ENCODE measurements around the gene CCNQ.

The CCNQ gene

GRCh38 chrX:153562546-153562945 lies 36.4 kb downstream of the CCNQ start:
- Histone ChIP-seq H3K27me3 (ENCODE audit: control insufficient read depth, insufficient read depth, low read length) (no peaks in the 10 kb centered on the region), H3K4me3 (ENCODE audit: low read length) (no peak overlapping the region), H3K36me3 (ENCODE audit: control insufficient read depth, insufficient read depth, low read length) (no peaks in the 10 kb centered on the region), H3K9ac (ENCODE audit: low read length) (no peak overlapping the region), H3K4me1 (ENCODE audit: control insufficient read depth, insufficient read depth, low read length) (no peaks in the 10 kb centered on the region), H3K27ac (ENCODE audit: low read depth, low read length) (no peak overlapping the region)

- H3K27me3 ChIP-seq (ENCODE audit: control insufficient read depth, insufficient read depth, low read length), result no peaks in the 10 kb centered on the region
- H3K4me1 ChIP-seq (ENCODE audit: control insufficient read depth, insufficient read depth, low read length), result no peaks in the 10 kb centered on the region
- H3K9ac ChIP-seq (ENCODE audit: low read length), result no peak overlapping the region
- H3K27ac ChIP-seq (ENCODE audit: low read depth, low read length), result no peak overlapping the region
- H3K36me3 ChIP-seq (ENCODE audit: control insufficient read depth, insufficient read depth, low read length), result no peaks in the 10 kb centered on the region
- H3K4me3 ChIP-seq (ENCODE audit: low read length), result no peak overlapping the region
Measured at GRCh38 chrX:153561337-153561736, 37.6 kb downstream of the CCNQ start.

- Histone ChIP-seq H3K4me1 (ENCODE audit: control insufficient read depth, insufficient read depth, low read length) (no peaks in the 10 kb centered on the region), H3K36me3 (ENCODE audit: control insufficient read depth, insufficient read depth, low read length) (no peaks in the 10 kb centered on the region), H3K4me3 (ENCODE audit: low read length) (no peak overlapping the region), H3K9ac (ENCODE audit: low read length) (no peak overlapping the region), H3K27me3 (ENCODE audit: control insufficient read depth, insufficient read depth, low read length) (no peaks in the 10 kb centered on the region), H3K27ac (ENCODE audit: low read depth, low read length) (no peak overlapping the region)
Measured at GRCh38 chrX:153560466-153560865, 38.5 kb downstream of the CCNQ start.

- no peaks in the 10 kb centered on the region for H3K36me3 ChIP-seq (ENCODE audit: control insufficient read depth, insufficient read depth, low read length)
- H3K4me3 ChIP-seq (ENCODE audit: low read length), result no peak overlapping the region
- no peaks in the 10 kb centered on the region for H3K27me3 ChIP-seq (ENCODE audit: control insufficient read depth, insufficient read depth, low read length)
- no peaks in the 10 kb centered on the region for H3K4me1 ChIP-seq (ENCODE audit: control insufficient read depth, insufficient read depth, low read length)
- no peak overlapping the region for H3K27ac ChIP-seq (ENCODE audit: low read depth, low read length)
- no peak overlapping the region for H3K9ac ChIP-seq (ENCODE audit: low read length)
Measured at GRCh38 chrX:153560000-153560399, 38.9 kb downstream of the CCNQ start.

- Histone ChIP-seq H3K9ac (ENCODE audit: low read length) (no peak overlapping the region), H3K27me3 (ENCODE audit: control insufficient read depth, insufficient read depth, low read length) (no peaks in the 10 kb centered on the region), H3K4me1 (ENCODE audit: control insufficient read depth, insufficient read depth, low read length) (no peaks in the 10 kb centered on the region), H3K4me3 (ENCODE audit: low read length) (no peak overlapping the region), H3K27ac (ENCODE audit: low read depth, low read length) (no peak overlapping the region), H3K36me3 (ENCODE audit: control insufficient read depth, insufficient read depth, low read length) (no peaks in the 10 kb centered on the region)
Measured at GRCh38 chrX:153557618-153558355, 41.2 kb downstream of the CCNQ start.

DNA sequence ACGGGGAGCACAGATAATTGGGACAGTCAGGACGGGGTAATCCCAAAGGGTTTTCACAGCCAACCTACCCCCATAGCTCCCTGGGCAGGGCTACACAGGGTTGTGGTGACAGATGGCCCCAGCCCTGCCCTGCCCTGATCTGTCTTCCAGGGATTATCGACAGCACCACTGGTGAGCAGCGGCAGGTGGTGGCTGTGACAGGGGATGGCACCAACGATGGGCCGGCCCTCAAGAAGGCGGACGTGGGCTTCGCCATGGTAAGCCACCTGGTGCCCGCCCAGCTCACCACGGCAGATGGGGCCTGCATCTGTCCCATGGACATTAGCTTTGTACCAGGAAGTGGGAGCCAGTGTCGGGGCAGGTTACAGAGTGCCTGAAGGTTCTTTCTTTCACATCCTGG lies 42.2 kb downstream of the CCNQ start:
- Histone ChIP-seq H3K9ac (ENCODE audit: low read length) (no peak overlapping the region), H3K27me3 (ENCODE audit: control insufficient read depth, insufficient read depth, low read length) (no peaks in the 10 kb centered on the region)

DNA sequence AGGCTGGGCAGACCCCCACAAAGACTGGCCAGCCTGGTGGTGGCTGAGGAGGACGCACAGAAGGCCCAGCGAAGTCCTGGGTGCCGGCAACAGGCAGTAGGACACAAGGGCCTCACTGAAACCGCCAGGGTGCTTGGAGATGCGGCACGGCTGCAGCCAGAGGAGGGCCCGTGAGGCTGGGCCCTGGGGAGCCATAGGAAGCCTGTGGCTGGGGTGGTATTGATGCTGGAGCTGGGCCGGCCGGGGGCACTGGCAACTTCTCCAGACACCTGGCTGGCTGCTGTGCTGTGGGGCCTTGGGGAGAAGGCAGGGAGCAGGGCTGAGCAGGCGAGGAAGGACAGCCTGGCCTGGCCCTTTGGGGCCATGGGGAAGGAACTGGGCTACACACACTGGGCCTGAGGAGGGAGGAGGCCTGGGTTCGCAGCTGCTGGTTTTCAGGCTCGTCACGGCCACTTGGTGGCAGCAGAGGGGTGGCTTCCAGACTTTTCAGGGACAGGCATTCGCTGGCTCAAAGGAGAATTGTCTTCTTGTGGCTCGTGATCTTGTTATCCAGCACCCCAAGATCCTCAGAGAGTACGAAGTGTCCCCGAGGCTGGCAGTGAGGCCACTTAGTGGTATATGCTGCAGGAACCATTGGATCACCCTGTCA lies 44.3 kb downstream of the CCNQ start:
- no peaks in the 10 kb centered on the region for H3K27me3 ChIP-seq (ENCODE audit: control insufficient read depth, insufficient read depth, low read length)
- no peaks in the 10 kb centered on the region for H3K4me1 ChIP-seq (ENCODE audit: control insufficient read depth, insufficient read depth, low read length)
- H3K9ac ChIP-seq (ENCODE audit: low read length), result no peak overlapping the region
- no peak overlapping the region for H3K4me3 ChIP-seq (ENCODE audit: low read length)
- no peaks in the 10 kb centered on the region for H3K36me3 ChIP-seq (ENCODE audit: control insufficient read depth, insufficient read depth, low read length)
- no peak overlapping the region for H3K27ac ChIP-seq (ENCODE audit: low read depth, low read length)

More for the DNA sequence above, 42.2 kb downstream of the CCNQ start:
- H3K36me3 ChIP-seq (ENCODE audit: control insufficient read depth, insufficient read depth, low read length), result no peaks in the 10 kb centered on the region
- H3K4me3 ChIP-seq (ENCODE audit: low read length), result no peak overlapping the region
- H3K4me1 ChIP-seq (ENCODE audit: control insufficient read depth, insufficient read depth, low read length), result no peaks in the 10 kb centered on the region
- no peak overlapping the region for H3K27ac ChIP-seq (ENCODE audit: low read depth, low read length)

DNA sequence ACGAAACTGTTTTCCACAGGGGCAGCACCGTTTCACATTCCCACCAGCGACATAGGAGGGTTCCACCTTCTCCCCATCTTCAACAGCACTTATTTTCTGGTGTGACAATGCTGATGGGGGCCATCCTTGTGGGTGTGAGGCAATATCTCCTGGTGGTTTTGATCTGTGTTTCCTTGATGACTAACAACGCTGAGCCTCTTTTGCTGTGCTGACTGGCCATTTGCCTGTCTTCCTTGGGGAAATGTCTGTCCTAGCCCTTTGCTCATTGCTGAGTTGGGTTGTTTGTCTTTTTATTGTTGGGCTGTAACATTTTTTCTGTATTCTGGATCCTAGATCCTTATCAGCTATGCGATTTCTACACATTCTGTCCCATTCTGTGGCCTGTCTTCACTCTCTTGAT lies 47.8 kb downstream of the CCNQ start:
- no peaks in the 10 kb centered on the region for H3K4me1 ChIP-seq (ENCODE audit: control insufficient read depth, insufficient read depth, low read length)
- H3K27me3 ChIP-seq (ENCODE audit: control insufficient read depth, insufficient read depth, low read length), result peaks cover 5% of the 10 kb centered on the region
- no peak overlapping the region for H3K9ac ChIP-seq (ENCODE audit: low read length)
- no peak overlapping the region for H3K4me3 ChIP-seq (ENCODE audit: low read length)
- no peak overlapping the region for H3K27ac ChIP-seq (ENCODE audit: low read depth, low read length)
- H3K36me3 ChIP-seq (ENCODE audit: control insufficient read depth, insufficient read depth, low read length), result no peaks in the 10 kb centered on the region

DNA sequence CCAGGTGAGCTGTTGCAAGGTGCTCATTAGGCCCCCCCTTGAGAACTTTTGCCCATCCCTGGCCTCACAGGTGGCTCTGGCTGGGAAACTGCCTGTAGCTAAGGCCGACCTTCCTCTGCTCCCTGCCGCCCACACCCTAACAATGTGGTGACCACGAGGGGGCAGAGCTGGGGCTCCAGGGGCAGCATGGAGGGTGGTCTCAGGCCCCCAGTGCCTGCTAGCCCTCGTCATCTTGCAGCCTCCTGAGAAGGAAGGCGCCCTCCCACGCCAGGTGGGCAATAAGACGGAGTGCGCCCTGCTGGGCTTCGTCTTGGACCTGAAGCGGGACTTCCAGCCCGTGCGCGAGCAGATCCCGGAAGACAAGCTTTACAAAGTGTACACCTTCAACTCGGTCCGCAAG lies 49.1 kb downstream of the CCNQ start:
- H3K27me3 ChIP-seq (ENCODE audit: control insufficient read depth, insufficient read depth, low read length), result peaks cover 5% of the 10 kb centered on the region
- no peak overlapping the region for H3K4me3 ChIP-seq (ENCODE audit: low read length)
- no peak overlapping the region for H3K9ac ChIP-seq (ENCODE audit: low read length)
- no peaks in the 10 kb centered on the region for H3K4me1 ChIP-seq (ENCODE audit: control insufficient read depth, insufficient read depth, low read length)
- H3K27ac ChIP-seq (ENCODE audit: low read depth, low read length), result no peak overlapping the region
- no peaks in the 10 kb centered on the region for H3K36me3 ChIP-seq (ENCODE audit: control insufficient read depth, insufficient read depth, low read length)

- Histone ChIP-seq H3K27ac (ENCODE audit: low read depth, low read length) (no peak overlapping the region), H3K4me1 (ENCODE audit: control insufficient read depth, insufficient read depth, low read length) (no peaks in the 10 kb centered on the region), H3K27me3 (ENCODE audit: control insufficient read depth, insufficient read depth, low read length) (peaks cover 5% of the 10 kb centered on the region), H3K9ac (ENCODE audit: low read length) (no peak overlapping the region), H3K36me3 (ENCODE audit: control insufficient read depth, insufficient read depth, low read length) (no peaks in the 10 kb centered on the region), H3K4me3 (ENCODE audit: low read length) (no peak overlapping the region)
Measured at GRCh38 chrX:153549231-153549630, 49.7 kb downstream of the CCNQ start.

- Histone ChIP-seq H3K27me3 (ENCODE audit: control insufficient read depth, insufficient read depth, low read length) (peaks cover 9% of the 10 kb centered on the region), H3K4me3 (ENCODE audit: low read length) (no peak overlapping the region), H3K36me3 (ENCODE audit: control insufficient read depth, insufficient read depth, low read length) (no peaks in the 10 kb centered on the region), H3K4me1 (ENCODE audit: control insufficient read depth, insufficient read depth, low read length) (no peaks in the 10 kb centered on the region), H3K27ac (ENCODE audit: low read depth, low read length) (no peak overlapping the region), H3K9ac (ENCODE audit: low read length) (no peak overlapping the region)
Measured at GRCh38 chrX:153547195-153547594, 51.7 kb downstream of the CCNQ start.

GRCh38 chrX:153546386-153546785 lies 52.6 kb downstream of the CCNQ start:
- H3K4me1 ChIP-seq (ENCODE audit: control insufficient read depth, insufficient read depth, low read length), result no peaks in the 10 kb centered on the region
- peaks cover 9% of the 10 kb centered on the region for H3K27me3 ChIP-seq (ENCODE audit: control insufficient read depth, insufficient read depth, low read length)
- H3K4me3 ChIP-seq (ENCODE audit: low read length), result no peak overlapping the region

GRCh38 chrX:153544727-153545126 lies 54.2 kb downstream of the CCNQ start:
- H3K4me1 ChIP-seq (ENCODE audit: control insufficient read depth, insufficient read depth, low read length), result no peaks in the 10 kb centered on the region
- H3K4me3 ChIP-seq (ENCODE audit: low read length), result no peak overlapping the region
- no peak overlapping the region for H3K9ac ChIP-seq (ENCODE audit: low read length)
- peaks cover 10% of the 10 kb centered on the region for H3K27me3 ChIP-seq (ENCODE audit: control insufficient read depth, insufficient read depth, low read length)
- no peaks in the 10 kb centered on the region for H3K36me3 ChIP-seq (ENCODE audit: control insufficient read depth, insufficient read depth, low read length)
- no peak overlapping the region for H3K27ac ChIP-seq (ENCODE audit: low read depth, low read length)

More at GRCh38 chrX:153546386-153546785, 52.6 kb downstream of the CCNQ start:
- no peak overlapping the region for H3K9ac ChIP-seq (ENCODE audit: low read length)
- H3K36me3 ChIP-seq (ENCODE audit: control insufficient read depth, insufficient read depth, low read length), result no peaks in the 10 kb centered on the region
- no peak overlapping the region for H3K27ac ChIP-seq (ENCODE audit: low read depth, low read length)
